Memory B cell (primary cell): ENCODE results near the gene GNPNAT1.
"Not testable (repeated sequence)": the region's sequence is repeated elsewhere in the genome, so short reads cannot be mapped to it uniquely, and the experiment has no call there.

Experiments
- ATAC-seq: fragments of 150-1000 bp; cut with Tn5 transposase; 2 replicates; pipeline ENCODE4 v1.10.0; 2021; ENCODE audit warnings: low read depth, mild to moderate bottlenecking, moderate library complexity
- DNase-seq, 2 donors: peaks; one replicate each; pipeline ENCODE4 v3.0.0; 2022; ENCODE audit warnings: low spot score in 2 of 2
- H3K27ac Mint-ChIP-seq: one replicate; pipeline ENCODE4 v1.8.0; 2022; ENCODE audit warnings: mild to moderate bottlenecking, moderate library complexity, mixed read lengths
- H3K27me3 Mint-ChIP-seq: one replicate; pipeline ENCODE4 v1.8.0; 2022; ENCODE audit warnings: mixed read lengths
- H3K36me3 Mint-ChIP-seq: one replicate; pipeline ENCODE4 v1.8.0; 2022; ENCODE audit warnings: mild to moderate bottlenecking, mixed read lengths
- H3K4me1 Mint-ChIP-seq: one replicate; pipeline ENCODE4 v1.8.0; 2022; ENCODE audit warnings: mixed read lengths
- H3K4me3 Mint-ChIP-seq: one replicate; pipeline ENCODE4 v1.8.0; 2022; ENCODE audit warnings: mild to moderate bottlenecking, moderate library complexity, mixed read lengths
- H3K9me3 Mint-ChIP-seq: one replicate; pipeline ENCODE4 v1.8.0; 2022; ENCODE audit warnings: mixed read lengths

Gene GNPNAT1

DNA sequence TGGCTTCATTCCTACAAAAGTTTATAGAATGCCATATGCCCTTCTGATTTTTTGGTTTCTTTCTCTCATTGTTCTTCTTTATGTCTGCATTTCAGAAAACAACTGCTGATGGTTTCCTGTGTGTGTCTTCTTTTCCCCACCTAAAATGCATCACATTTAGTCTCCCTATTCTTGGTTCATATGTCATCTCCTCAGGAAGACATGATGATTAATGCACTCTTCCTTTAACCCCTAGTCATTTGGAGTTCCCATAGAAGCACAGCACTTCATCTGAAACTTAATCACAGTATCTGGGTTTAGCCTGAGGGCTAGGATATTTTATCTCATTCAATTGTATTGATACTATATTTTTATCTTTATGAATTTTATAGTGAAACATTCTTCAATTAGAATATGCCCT, 21.5 kb downstream of the GNPNAT1 start:
- Mint-ChIP-seq H3K9me3 (no peaks in the 10 kb centered on the region), H3K4me1 (no peaks in the 10 kb centered on the region), H3K27me3 (no peaks in the 10 kb centered on the region), H3K27ac (no peak overlapping the region), H3K4me3 (no peak overlapping the region), H3K36me3 (peaks cover 29% of the 10 kb centered on the region)
- DNase-seq: no peak
- no peak for ATAC-seq

GRCh38 chr14:52767058-52767833, 24.2 kb downstream of the GNPNAT1 start:
- DNase-seq (no peak), ATAC-seq (no peak)
- peaks cover 26% of the 10 kb centered on the region for H3K36me3 Mint-ChIP-seq
- H3K9me3 Mint-ChIP-seq: no peaks in the 10 kb centered on the region
- H3K27me3 Mint-ChIP-seq: no peaks in the 10 kb centered on the region
- H3K27ac Mint-ChIP-seq: no peak overlapping the region
- no peak overlapping the region for H3K4me3 Mint-ChIP-seq
- no peaks in the 10 kb centered on the region for H3K4me1 Mint-ChIP-seq

GRCh38 chr14:52762923-52763322, 28.5 kb downstream of the GNPNAT1 start:
- H3K27ac Mint-ChIP-seq, ATAC-seq, H3K27me3 Mint-ChIP-seq, H3K4me1 Mint-ChIP-seq, H3K4me3 Mint-ChIP-seq, DNase-seq, H3K9me3 Mint-ChIP-seq: not testable (repeated sequence)
- peaks cover 17% of the 10 kb centered on the region for H3K36me3 Mint-ChIP-seq

- H3K36me3 Mint-ChIP-seq: peaks cover 8% of the 10 kb centered on the region
These were observed 32.3 kb downstream of the GNPNAT1 start for GRCh38 chr14:52759145-52759544.

DNA sequence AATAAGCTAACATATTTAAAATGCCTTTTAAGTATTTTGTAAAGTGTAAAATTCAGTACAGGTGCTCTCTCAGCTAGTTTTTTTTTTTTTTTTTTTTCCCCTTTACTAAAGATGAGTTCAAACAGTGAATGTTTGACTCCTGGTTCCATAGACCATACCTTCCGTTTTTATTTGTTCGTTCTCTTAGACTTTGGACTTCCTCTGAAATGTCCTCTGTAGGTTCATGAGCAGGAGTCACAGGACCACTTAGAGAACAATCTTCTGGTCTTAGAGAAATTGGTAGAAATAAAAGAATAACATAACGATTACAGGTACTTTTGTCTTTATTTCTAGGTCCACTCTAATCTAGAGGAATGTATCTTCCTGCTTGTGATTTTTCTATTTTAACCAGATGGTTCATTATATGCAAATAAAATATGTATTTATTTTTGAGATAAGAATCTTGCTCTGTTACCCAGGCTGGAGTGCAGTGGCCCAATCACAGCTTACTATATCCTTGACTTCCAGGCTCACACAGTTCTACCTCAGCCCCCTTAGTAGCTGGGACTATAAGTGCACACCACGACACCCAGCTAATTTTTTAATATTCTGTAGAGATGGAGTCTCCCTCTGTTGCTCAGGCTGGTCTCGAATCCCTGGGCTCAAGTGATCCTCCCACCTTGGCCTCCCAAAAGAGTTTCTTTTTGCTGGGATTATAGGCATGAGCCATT, 35.6 kb downstream of the GNPNAT1 start:
- ATAC-seq (no peak), DNase-seq (no peak)
- Mint-ChIP-seq H3K4me1 (no peaks in the 10 kb centered on the region), H3K4me3 (no peak overlapping the region), H3K9me3 (no peaks in the 10 kb centered on the region), H3K27ac (no peak overlapping the region), H3K36me3 (peaks cover 4% of the 10 kb centered on the region), H3K27me3 (no peaks in the 10 kb centered on the region)

More at GRCh38 chr14:52759145-52759544, 32.3 kb downstream of the GNPNAT1 start:
- Mint-ChIP-seq H3K27me3 (no peaks in the 10 kb centered on the region), H3K9me3 (no peaks in the 10 kb centered on the region), H3K4me1 (no peaks in the 10 kb centered on the region), H3K27ac (no peak overlapping the region), H3K4me3 (no peak overlapping the region)
- ATAC-seq (no peak), DNase-seq (no peak)

GRCh38 chr14:52748647-52749292, 42.6 kb downstream of the GNPNAT1 start:
- ATAC-seq (no peak), DNase-seq (no peak)
- Mint-ChIP-seq H3K36me3 (peaks cover 6% of the 10 kb centered on the region), H3K9me3 (no peaks in the 10 kb centered on the region), H3K27me3 (no peaks in the 10 kb centered on the region), H3K4me3 (no peak overlapping the region), H3K27ac (no peak overlapping the region), H3K4me1 (no peaks in the 10 kb centered on the region)

DNA sequence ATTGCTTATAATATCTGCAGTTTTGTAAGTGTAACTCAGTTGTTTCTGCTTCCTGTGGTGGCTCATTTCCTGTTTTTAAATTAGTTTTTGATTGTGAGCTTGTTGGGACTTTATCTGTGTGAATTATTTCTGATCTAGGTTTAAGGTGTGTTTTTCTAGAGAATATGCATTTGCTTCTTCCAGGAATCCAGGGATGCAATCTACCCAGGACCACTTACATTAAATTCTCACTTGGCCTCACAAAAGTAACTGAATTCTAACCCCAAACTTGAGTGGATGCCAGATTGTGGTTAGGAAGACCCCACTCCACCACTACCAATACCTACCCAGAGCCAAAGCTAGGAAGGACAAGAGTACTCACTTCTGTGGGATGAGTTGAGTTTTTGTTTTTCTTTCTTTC, 49.5 kb downstream of the GNPNAT1 start:
- DNase-seq: no peak

GRCh38 chr14:52740751-52741150, 50.7 kb downstream of the GNPNAT1 start:
- Mint-ChIP-seq H3K27ac (peak overlapping the region; percentile 92), H3K4me1 (peaks cover 28% of the 10 kb centered on the region), H3K36me3 (peaks cover 15% of the 10 kb centered on the region), H3K4me3 (no peak overlapping the region), H3K27me3 (no peaks in the 10 kb centered on the region), H3K9me3 (no peaks in the 10 kb centered on the region)
- DNase-seq (no peak), ATAC-seq (no peak)

More for the DNA sequence above, 49.5 kb downstream of the GNPNAT1 start:
- Mint-ChIP-seq H3K27ac (peak overlapping the region; percentile 92), H3K27me3 (no peaks in the 10 kb centered on the region), H3K9me3 (no peaks in the 10 kb centered on the region), H3K4me1 (peaks cover 24% of the 10 kb centered on the region), H3K4me3 (peak overlapping the region; percentile 73), H3K36me3 (peaks cover 12% of the 10 kb centered on the region)
- no peak for ATAC-seq

DNA sequence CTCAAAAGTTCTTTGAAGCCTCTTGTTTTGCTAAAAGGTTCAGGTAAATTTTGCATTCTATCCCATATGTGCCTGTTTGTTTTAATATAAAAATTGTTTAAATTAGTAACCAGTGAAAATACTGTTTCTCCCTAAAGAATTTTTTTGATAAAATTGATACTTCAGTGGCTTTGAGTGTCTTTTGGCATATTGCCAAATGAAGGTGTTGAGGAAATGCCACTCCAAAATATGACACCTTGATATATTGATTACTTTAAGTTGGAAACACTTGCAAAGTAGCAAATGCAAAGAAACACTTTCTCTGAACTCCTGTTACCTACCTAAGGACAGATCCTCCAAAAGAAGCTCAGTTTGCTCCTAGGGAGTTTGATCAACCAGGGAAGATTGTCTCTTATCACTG, 53.0 kb downstream of the GNPNAT1 start:
- peaks cover 39% of the 10 kb centered on the region for H3K4me1 Mint-ChIP-seq
- H3K27me3 Mint-ChIP-seq: no peaks in the 10 kb centered on the region
- no peak for DNase-seq
- no peak overlapping the region for H3K4me3 Mint-ChIP-seq
- H3K9me3 Mint-ChIP-seq: no peaks in the 10 kb centered on the region
- H3K36me3 Mint-ChIP-seq: peaks cover 22% of the 10 kb centered on the region
- ATAC-seq: no peak
- no peak overlapping the region for H3K27ac Mint-ChIP-seq

GRCh38 chr14:52735921-52736489, 55.4 kb downstream of the GNPNAT1 start:
- ATAC-seq: no peak
- DNase-seq: no peak
- H3K27me3 Mint-ChIP-seq: no peaks in the 10 kb centered on the region
- H3K9me3 Mint-ChIP-seq: no peaks in the 10 kb centered on the region
- peaks cover 29% of the 10 kb centered on the region for H3K4me1 Mint-ChIP-seq
- H3K36me3 Mint-ChIP-seq: peaks cover 25% of the 10 kb centered on the region
- no peak overlapping the region for H3K27ac Mint-ChIP-seq
- no peak overlapping the region for H3K4me3 Mint-ChIP-seq

- DNase-seq: no peak
- Mint-ChIP-seq H3K4me1 (peaks cover 25% of the 10 kb centered on the region), H3K9me3 (no peaks in the 10 kb centered on the region), H3K27ac (peak overlapping the region; percentile 47), H3K27me3 (no peaks in the 10 kb centered on the region), H3K4me3 (no peak overlapping the region), H3K36me3 (peaks cover 22% of the 10 kb centered on the region)
- ATAC-seq: no peak
These were observed 57.6 kb downstream of the GNPNAT1 start for GRCh38 chr14:52733824-52734223.

DNA sequence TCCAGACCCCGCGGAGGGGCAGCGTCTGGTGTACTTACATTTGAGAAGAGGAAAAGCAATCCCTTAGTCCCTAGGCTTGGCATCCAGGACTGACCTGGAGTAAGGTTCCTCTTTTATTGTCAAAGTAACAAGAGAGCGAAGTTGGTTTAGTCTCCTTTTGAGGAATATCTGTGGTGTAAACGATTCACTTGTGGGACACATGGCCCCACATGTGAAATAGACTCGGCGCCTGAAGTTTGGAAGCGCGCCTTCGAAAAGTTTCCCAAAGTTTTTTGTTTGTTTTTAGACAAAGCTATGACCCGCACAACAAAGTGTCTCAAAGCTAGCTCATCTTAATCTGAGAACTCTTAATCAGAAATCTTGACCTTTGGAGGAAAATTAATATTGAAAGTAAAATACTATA, 60.7 kb downstream of the GNPNAT1 start:
- no peaks in the 10 kb centered on the region for H3K27me3 Mint-ChIP-seq
- H3K9me3 Mint-ChIP-seq: no peaks in the 10 kb centered on the region
- H3K4me3 Mint-ChIP-seq: peak overlapping the region; percentile 87
- peak overlapping the region; percentile 91 for H3K27ac Mint-ChIP-seq
- peaks cover 16% of the 10 kb centered on the region for H3K36me3 Mint-ChIP-seq
- peaks cover 12% of the 10 kb centered on the region for H3K4me1 Mint-ChIP-seq
- ATAC-seq: no peak
- DNase-seq: no peak

DNA sequence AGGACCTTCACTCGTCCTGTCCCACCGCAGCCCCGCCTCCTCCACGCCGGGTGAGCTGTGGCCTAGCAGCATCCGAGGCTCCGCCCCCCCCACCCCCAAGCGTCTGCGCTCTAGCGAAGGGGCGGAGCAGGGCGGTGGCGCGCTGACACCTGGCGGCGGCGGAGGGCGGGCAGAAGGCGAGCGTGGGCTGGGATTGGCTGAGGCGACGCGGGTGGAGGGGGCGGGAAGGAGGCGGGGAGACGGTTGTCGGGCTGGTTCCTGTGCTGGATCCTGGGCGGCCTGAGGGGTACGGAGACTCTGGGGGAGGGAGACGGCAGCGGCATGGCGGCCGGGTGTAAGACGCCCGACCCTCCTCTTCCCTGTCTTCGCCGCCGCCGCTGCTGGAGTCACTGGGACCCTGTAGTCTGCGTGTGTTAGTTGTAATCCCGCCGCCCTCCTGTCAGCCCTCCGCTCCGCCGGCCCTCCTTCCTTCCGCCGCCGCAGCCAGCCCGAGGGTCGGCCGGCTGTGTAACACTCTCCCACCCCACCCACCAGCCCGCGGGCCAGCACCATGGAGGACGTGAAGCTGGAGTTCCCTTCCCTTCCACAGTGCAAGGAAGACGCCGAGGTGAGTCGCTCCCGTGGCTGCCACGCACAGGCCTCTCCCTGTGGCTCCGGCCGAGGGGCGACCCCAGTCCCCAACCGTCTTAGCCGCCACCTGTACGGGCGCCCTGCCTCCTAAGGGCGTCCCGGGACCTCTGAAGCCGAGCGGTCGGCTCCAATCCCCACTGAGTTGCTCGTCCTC, 61.3 kb downstream of the GNPNAT1 start, which contains the start of gene STYX:
STYX (plus strand) TSS at position 242 of the 784 bp plus-strand sequence; CDS start at position 551, 309 bp downstream.
- H3K27me3 Mint-ChIP-seq: no peaks in the 10 kb centered on the region
- H3K4me3 Mint-ChIP-seq: peak within 1 kb of the TSS; percentile 87
- H3K36me3 Mint-ChIP-seq: peaks cover 15% of the 10 kb centered on the region
- DNase-seq (peak; percentile 82 to 94), ATAC-seq (peak; percentile 93)
- H3K9me3 Mint-ChIP-seq: no peaks in the 10 kb centered on the region
- peak within 1 kb of the TSS; percentile 91 for H3K27ac Mint-ChIP-seq
- H3K4me1 Mint-ChIP-seq: peaks cover 11% of the 10 kb centered on the region
